Heart left ventricle (tissue), 13 donors: ENCODE data around the gene ADCY3.

Experiments used
- POLR2A ChIP-seq, 2 donors: fragments of 450-650 bp; IDR thresholded peaks; one replicate each; pipeline ENCODE4 v1.6.1; 2017; ENCODE audit warnings: antibody characterized with exemption in 2 of 2, mild to moderate bottlenecking in 2 of 2, moderate library complexity in 2 of 2
- TF ChIP-seq, protein P1 (sequence below), 12 donors: fragments of 200-600 bp; sonication (generic) in 4 of 12; IDR thresholded peaks; one replicate each; pipeline versions ENCODE4 v1.5.0 to v1.8.0; 2018 to 2022; ENCODE audit warnings: antibody characterized with exemption in 12 of 12, mild to moderate bottlenecking in 5 of 12
- donor health status: ischemic (EF 13 %, LVEDD 7.1; RV severe dilation, severe dysfunction).
- donor health status: DM: no; HTN: yes; CAD: no.
- donor health status: DM: no; HTN: no; CAD: no.
- donor health status: ischemic (EF 25% LVEDD 6.9; RV normal size, moderate dysfunction).
- donor health status: ischemic (EF 25% LVEDD 5.7; RV mildly dilated, moderate dysfunction).
- donor health status: ischemic (EF 35%, LVEDD 5.7; RV mildly dilated, moderate dysfunction).
- donor health status: nonischemic (EF 11% LVEDD 7.7; RV severe dilation, severe dysfunction).
- donor health status: DM: yes; HTN: yes; CAD: no.
- donor health status: PGD.
- donor health status: ischemic (EF 29% LVEDD 5.4; RV normal size, mild dysfunction).
- donor health status: nonischemic (EF 23%, LVEDD 6.1; RV moderate dilation, normal function).

DNA sequence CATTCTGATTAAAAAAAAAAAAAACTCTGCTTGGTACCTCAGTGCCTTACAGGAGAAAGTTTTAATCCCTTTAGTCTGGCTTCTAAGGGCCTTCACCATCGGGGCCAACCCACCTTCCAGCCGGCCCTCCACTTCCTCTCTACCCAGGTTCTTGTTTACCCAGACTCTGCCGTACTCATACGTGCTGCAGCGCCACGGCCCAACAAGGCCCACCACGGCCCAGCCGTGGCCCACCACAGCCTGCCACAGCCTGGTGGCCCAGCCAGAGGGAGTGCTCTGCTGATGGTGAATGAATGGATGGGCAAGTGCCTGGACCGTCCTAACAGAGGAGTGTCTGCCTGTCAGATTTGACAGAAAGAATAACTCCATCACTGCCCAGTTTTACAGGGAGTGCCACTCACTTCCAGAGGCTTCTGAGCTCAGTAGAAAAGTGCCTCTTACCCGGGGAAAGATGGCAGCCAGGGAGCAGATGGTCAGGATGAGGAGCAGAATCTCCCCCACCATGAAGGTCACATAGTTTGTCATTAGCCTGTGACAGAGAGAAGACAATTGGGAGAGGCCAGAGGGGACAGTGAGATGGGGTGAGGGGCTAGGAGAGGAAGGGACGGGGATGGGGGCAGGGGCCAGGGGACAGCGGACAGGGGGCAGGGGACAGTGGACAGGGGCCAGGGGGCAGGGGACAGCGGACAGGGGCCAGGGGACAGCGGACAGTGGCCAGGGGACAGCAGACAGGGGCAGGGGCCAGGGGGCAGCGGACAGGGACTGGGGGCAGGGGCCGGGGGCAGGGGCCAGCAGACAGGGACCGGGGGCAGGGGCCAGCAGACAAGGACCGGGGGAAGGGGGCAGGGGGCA, 88.6 kb downstream of the ADCY3 start:
- TF ChIP-seq, protein P1, sequence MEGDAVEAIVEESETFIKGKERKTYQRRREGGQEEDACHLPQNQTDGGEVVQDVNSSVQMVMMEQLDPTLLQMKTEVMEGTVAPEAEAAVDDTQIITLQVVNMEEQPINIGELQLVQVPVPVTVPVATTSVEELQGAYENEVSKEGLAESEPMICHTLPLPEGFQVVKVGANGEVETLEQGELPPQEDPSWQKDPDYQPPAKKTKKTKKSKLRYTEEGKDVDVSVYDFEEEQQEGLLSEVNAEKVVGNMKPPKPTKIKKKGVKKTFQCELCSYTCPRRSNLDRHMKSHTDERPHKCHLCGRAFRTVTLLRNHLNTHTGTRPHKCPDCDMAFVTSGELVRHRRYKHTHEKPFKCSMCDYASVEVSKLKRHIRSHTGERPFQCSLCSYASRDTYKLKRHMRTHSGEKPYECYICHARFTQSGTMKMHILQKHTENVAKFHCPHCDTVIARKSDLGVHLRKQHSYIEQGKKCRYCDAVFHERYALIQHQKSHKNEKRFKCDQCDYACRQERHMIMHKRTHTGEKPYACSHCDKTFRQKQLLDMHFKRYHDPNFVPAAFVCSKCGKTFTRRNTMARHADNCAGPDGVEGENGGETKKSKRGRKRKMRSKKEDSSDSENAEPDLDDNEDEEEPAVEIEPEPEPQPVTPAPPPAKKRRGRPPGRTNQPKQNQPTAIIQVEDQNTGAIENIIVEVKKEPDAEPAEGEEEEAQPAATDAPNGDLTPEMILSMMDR (IDR thresholded peaks at IDR 0.05): no peak
- TF ChIP-seq POLR2A (IDR thresholded peaks at IDR 0.05): no peak
